Testis (tissue), 3 donors: ENCODE measurements around the gene EMC8. TPM values are rescaled to one million over a fixed set of nuclear protein-coding genes. Genes with fewer than 3 reads are reported as not detected.
"Not testable (repeated sequence)": the region's sequence is repeated elsewhere in the genome, so short reads cannot be mapped to it uniquely, and the experiment has no call there.

Experiments used
- DNase-seq: peaks from one replicate; pipeline ENCODE4 v3.0.0-alpha.2; 2019
- H3K27ac ChIP-seq, 2 donors: fragments of 200-600 bp; sonication (generic); one replicate each; pipeline ENCODE4 v1.5.1; 2019
- H3K27me3 ChIP-seq: fragments of 200-600 bp; sonication (generic); one replicate; pipeline ENCODE4 v1.5.1; 2019
- H3K36me3 ChIP-seq: fragments of 200-600 bp; sonication (generic); one replicate; pipeline ENCODE4 v1.5.1; 2017; ENCODE audit warnings: low read depth; ENCODE audit errors: missing control alignments
- H3K4me1 ChIP-seq: fragments of 200-600 bp; sonication (generic); one replicate; pipeline ENCODE4 v1.5.1; 2019
- H3K4me3 ChIP-seq, 2 donors: fragments of 200-600 bp; sonication (generic); one replicate each; pipeline ENCODE4 v1.5.1; 2017 to 2019
- H3K9me3 ChIP-seq: fragments of 200-600 bp; sonication (generic); one replicate; pipeline ENCODE4 v1.5.1; 2017
- POLR2A ChIP-seq: fragments of 450-650 bp; IDR thresholded peaks from one replicate; pipeline ENCODE4 v1.6.1; 2017; ENCODE audit warnings: antibody characterized with exemption, mild to moderate bottlenecking, moderate library complexity
- WGBS, 2 donors: methylation state at CpG; one replicate each; pipeline ENCODE4 v1.1.5; 2018; 5-methylcytosine and 5-hydroxymethylcytosine counted together
- intact Hi-C: fragments of 100-400 bp; cut with DNase I; formaldehyde crosslinking; loops from one replicate; pipeline ENCODE4 v1.15.1; 2023; ENCODE audit warnings: low total_unique reads
- polyA plus RNA-seq: library from polyadenylated mRNA; stranded (reverse); fragments of 350-450 nt; fragmentation: Illumina TruSeq; extraction: RNeasy Lipid Tissue Mini Kit (QIAGEN cat#74804); gene quantifications from one replicate; pipeline ENCODE4 v1.2.3, GENCODE V29; 2014; ENCODE audit warnings: low read depth, low replicate concordance; ENCODE audit not compliant: insufficient read depth
- total RNA-seq, 2 donors: library from RNA; depleted of rRNA; stranded (reverse); fragments of >200 nt; gene quantifications; one replicate each; pipeline ENCODE4 v1.2.3, GENCODE V29; 2016
- TF ChIP-seq, protein P1 (sequence below), 3 experiments: fragments of 450-650 bp in 2 of 3; fragments of 200-600 bp in 1 of 3; sonication (generic) in 1 of 3; IDR thresholded peaks; one replicate each; pipeline ENCODE4 v1.5.1; 2016 to 2019; ENCODE audit warnings: antibody characterized with exemption in 3 of 3, mild to moderate bottlenecking in 2 of 3, moderate library complexity in 1 of 3

Gene EMC8
- total and polyA plus RNA-seq, 3 donors from 2014 or later, result 38.7 to 57.3 (median 44.2) TPM

DNA sequence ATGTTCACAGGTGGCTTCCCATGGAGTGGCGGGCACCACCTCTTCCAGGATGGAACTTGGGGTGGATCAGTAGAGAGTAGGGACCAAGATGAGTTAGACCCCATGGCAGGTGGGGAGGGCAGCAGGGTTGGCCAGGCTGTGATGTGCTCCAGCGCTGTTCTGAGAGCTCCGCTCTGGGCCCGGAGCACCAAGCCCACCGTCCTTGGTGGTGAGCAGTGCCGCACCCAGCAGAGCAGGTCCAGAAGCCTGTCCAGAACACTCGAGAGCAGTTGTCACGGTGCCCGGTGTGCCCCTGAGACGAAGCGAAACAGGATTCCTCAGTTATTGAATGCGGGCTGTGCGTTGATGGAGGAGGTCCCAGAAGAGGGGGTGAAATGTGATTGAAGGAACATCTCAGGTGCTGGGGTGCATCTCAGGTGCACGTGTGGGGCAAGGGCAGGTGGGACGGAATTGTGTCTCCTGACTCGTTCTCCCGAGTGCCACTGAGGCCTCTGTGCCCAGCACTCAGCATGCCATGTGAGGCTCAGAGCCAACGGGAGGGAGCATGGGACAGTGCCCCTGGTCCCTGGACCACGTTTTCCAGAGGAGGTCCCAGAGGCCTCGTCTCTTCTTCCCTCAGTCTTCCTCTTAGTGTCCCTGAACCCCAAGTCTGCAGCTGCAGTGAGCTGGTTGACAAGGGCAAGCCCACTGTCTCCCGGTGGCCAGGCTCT lies 39.7 kb upstream of the EMC8 start:
- Histone ChIP-seq H3K9me3 (no peaks in the 10 kb centered on the region), H3K27me3 (no peaks in the 10 kb centered on the region), H3K36me3 (no peaks in the 10 kb centered on the region), H3K4me3 (no peak overlapping the region), H3K4me1 (no peaks in the 10 kb centered on the region), H3K27ac (no peak overlapping the region)
- intact Hi-C loops, result no loop called here
- WGBS, 2 donors, result 93 to 95% methylated on average over 13 to 21 of the region's 21 CpGs
- DNase-seq, result no peak
- TF ChIP-seq, protein P1, sequence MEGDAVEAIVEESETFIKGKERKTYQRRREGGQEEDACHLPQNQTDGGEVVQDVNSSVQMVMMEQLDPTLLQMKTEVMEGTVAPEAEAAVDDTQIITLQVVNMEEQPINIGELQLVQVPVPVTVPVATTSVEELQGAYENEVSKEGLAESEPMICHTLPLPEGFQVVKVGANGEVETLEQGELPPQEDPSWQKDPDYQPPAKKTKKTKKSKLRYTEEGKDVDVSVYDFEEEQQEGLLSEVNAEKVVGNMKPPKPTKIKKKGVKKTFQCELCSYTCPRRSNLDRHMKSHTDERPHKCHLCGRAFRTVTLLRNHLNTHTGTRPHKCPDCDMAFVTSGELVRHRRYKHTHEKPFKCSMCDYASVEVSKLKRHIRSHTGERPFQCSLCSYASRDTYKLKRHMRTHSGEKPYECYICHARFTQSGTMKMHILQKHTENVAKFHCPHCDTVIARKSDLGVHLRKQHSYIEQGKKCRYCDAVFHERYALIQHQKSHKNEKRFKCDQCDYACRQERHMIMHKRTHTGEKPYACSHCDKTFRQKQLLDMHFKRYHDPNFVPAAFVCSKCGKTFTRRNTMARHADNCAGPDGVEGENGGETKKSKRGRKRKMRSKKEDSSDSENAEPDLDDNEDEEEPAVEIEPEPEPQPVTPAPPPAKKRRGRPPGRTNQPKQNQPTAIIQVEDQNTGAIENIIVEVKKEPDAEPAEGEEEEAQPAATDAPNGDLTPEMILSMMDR (IDR thresholded peaks at IDR 0.05), result no peak
- no peak for TF ChIP-seq POLR2A

DNA sequence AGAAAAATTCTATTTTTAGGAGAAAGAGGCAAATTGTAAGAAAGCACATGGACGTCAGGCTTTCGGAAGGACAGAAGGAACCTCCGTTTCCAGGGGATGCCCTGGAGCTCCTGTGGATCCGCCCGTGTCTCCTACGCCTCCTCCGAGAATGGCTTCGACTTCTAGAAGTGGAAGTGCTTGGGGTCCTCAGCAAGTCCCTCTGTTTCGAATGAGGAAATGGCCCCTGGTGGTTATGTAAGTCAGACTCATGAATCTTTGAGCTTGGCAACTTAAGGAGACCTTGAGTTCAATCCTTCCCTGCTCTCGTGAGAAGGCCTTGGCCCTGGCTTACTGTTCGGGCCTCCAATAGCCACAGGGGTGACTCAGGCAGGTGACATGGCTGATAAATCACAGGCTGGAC lies 39.0 kb upstream of the EMC8 start:
- WGBS, 2 donors, result 79 to 84% methylated on average over 9 to 11 of the region's 11 CpGs
- Histone ChIP-seq H3K27ac (no peak overlapping the region), H3K36me3 (no peaks in the 10 kb centered on the region), H3K4me1 (no peaks in the 10 kb centered on the region), H3K27me3 (no peaks in the 10 kb centered on the region), H3K4me3 (no peak overlapping the region), H3K9me3 (no peaks in the 10 kb centered on the region)
- TF ChIP-seq, protein P1 (IDR thresholded peaks at IDR 0.05), result no peak
- no peak for TF ChIP-seq POLR2A
- DNase-seq, result no peak
- intact Hi-C loops, result no loop called here

DNA sequence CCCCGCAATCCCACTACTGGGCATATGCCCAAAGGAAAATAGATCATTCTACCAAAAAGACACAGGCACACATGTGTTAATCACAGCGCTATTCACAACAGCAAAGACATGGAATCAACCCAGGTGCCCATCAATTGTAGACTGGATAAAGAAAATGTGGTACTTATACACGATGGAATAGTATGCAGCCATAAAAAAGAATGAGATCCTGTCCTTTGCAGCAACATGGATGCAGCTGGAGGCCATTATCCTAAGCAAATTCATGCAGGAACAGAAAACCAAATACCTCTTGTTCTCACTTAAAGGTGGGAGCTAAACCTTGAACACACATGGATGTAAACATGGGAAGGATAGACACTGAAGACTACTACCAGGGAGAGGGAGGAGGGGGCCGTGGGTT lies 38.3 kb upstream of the EMC8 start:
- H3K27me3 ChIP-seq, H3K4me3 ChIP-seq, H3K4me1 ChIP-seq, H3K27ac ChIP-seq, H3K9me3 ChIP-seq, H3K36me3 ChIP-seq, DNase-seq, intact Hi-C loops: not testable (repeated sequence)
- 89 to 90% methylated on average over 4 of the region's 4 CpGs for WGBS, 2 donors

DNA sequence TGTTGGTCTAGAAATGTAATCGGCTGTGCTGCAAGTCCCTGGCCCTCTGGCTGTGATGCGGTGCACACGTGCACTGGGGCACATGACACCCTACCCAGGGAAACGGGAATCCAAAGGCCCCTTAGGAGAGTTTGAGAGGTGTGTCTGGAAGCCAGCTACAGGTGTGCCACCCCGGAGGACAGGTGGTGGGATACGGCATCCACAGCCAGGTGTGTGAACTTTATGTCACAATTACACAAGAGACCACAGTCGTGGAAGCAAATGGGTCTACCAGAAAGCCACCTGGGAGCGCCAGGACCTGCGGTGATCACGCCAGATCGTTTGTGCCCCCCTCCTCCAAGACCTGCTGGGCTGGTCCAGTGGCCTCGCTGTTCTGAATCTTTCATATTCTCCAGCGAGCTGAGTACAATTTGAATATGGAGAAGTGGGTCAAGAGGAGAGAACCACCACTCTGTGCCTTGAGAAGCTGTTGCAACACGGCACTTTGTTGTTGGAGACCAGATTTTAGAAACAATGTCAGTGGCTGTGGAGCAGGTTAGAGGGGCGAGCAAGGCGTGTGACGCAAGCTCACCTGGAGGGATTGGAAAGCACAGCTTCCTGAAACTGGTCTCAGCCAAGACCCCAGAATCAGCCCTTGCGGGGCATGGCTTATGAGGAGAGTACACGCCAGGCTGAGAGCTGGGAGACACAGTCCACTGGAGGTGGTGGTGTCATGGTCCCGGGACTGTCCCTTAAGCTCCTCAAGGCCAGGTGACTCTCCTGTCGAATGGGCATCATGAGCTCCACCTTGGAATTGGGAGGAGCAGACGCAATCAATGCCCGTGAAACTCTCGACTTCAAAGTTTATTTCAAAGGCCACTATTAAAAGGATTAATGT lies 37.6 kb upstream of the EMC8 start:
- H3K4me1 ChIP-seq, result no peaks in the 10 kb centered on the region
- H3K36me3 ChIP-seq, result no peaks in the 10 kb centered on the region
- H3K4me3 ChIP-seq, result no peak overlapping the region
- 82 to 88% methylated on average over 22 to 24 of the region's 24 CpGs for WGBS, 2 donors
- H3K9me3 ChIP-seq, result no peaks in the 10 kb centered on the region
- no peaks in the 10 kb centered on the region for H3K27me3 ChIP-seq
- no peak for TF ChIP-seq POLR2A
- TF ChIP-seq, protein P1 (IDR thresholded peaks at IDR 0.05), result no peak
- DNase-seq, result no peak
- H3K27ac ChIP-seq, result no peak overlapping the region
- intact Hi-C loops, result no loop called here

DNA sequence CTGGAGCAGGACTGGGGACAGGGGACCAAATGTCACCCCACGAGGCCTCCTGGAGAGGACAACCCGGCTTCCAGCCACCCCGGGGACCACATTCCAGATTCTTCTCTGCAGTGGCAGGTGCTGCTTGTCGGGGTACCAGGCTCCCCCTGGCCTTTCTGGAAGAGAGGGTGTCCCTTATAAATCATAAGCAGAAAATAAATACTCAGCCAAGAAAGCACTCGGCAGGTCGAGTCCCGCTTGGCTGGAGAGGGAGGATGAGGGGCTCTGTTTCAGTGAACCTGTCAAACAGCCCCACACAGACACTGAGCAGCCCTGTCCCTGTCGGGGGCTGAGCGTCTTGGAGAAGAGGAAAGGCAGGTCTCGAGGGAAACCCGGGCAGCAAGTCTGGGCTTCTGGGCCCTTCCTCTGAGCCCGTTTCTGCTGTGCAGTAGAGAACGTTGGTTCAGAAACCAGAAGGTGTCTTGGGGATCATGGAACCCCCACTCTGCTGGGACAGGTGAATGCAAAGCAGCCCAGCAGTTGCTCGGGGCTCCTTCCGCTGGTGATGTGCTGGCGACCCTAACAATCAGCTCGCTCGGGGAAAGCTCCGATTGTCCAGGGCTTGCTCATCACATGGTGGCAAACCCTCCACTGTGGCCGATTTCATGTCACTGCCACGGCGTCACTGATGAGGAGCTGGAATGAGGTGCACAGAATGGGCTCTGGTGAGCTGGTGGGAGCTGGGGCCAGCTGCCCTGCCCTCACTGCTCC lies 36.8 kb upstream of the EMC8 start:
- H3K36me3 ChIP-seq, result no peaks in the 10 kb centered on the region
- WGBS, 2 donors, result 67 to 78% methylated on average over 14 to 22 of the region's 22 CpGs
- no peak overlapping the region for H3K4me3 ChIP-seq
- no peaks in the 10 kb centered on the region for H3K4me1 ChIP-seq
- no peak for DNase-seq
- no peak overlapping the region for H3K27ac ChIP-seq
- TF ChIP-seq, protein P1 (IDR thresholded peaks at IDR 0.05), result no peak
- no peak for TF ChIP-seq POLR2A
- H3K27me3 ChIP-seq, result no peaks in the 10 kb centered on the region
- no peaks in the 10 kb centered on the region for H3K9me3 ChIP-seq
- intact Hi-C loops, result no loop called here
